ENCODE data around the gene SLC52A3.

Gene SLC52A3

GRCh38 chr20:764255-764654, 4.0 kb downstream of the SLC52A3 start:
- DNase-seq: no peak

DNA sequence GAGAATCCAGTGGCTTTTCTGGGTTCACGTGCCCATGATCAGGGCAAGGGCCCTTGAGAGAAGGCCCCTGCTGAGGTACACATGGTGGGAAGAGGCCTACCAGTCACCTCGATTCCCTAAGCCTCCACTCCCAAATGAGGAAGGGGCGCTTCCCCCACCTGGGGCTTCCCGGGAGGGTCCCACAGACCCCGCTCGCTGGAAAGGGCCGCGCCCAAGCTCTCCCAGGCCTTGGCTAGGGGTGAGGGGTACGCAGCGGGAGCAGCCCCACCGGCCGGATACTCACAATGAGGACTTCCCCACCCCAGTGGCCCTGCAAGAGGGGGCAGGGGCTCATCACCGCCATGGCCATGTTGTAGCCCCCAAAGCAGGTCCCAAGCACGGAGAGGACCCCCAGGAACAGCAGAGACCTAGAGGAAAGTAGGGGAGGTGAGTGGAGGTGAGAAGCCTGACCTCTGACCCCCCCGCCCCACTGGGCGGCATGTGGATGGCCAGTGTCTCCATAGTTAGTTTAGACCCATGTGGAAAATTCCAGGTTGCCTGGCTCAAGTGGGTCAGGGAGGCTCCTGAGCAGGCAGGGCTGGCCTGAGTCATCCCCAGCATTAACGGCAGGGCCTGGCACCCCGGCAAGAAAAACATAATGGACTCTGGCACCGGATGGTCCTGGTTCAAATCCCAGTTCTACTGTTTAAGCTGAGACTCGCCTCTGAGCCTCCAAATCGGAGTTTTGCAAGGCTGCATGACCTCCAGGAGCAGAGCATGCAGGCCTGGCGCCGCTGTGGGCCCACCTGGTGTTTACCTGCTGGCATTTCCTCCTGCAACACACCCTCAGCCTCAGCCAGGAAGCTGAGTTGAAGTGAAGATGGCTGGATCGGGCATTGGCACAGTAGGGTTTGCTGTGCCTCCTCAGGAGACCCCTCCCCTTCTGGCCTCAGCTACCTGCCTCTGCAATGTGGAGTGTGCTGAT, 6.6 kb downstream of the SLC52A3 start:
- no peak for DNase-seq

GRCh38 chr20:760751-761417, 7.4 kb downstream of the SLC52A3 start:
- no peak for DNase-seq

- DNase-seq: no peak
Measured at GRCh38 chr20:757506-757905, 10.8 kb downstream of the SLC52A3 start.

GRCh38 chr20:755941-756340, 12.4 kb downstream of the SLC52A3 start:
- DNase-seq: no peak

GRCh38 chr20:754904-755303, 13.4 kb downstream of the SLC52A3 start:
- no peak for DNase-seq

DNA sequence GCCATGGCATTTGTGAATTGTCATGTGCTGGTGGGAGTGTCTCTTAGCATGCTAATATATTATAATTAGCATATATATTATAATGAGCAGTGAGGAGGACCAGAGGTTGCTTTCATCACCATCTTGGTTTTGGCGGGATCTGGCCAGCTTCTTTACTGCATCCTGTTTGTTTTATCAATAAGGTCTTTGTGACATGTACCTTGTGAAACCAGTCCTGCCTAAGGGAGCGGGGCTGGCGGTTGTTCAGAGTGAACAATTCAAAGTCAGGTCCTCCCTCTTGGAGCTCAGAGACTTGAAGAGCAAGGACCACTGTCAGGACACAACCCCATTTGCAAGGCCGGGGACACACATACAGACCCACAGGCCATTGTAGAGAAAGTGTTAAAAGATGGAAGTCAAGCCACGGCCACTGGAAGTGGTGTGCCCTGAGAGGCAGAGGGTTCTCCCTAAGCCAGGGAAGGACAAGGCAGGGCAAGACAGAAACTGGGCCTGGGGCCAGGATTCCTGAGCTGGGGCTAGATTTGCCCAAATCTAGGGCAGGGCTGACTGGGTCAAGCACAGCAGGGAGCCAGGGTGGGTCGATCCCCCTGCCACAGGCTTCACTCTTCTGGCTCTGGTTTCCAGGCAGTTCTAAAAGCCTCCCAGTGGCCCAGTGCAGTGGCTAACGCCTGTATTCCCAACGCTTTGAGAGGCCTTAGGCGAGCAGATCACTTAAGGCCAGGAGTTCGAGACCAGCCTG, 14.2 kb downstream of the SLC52A3 start:
- no peak for DNase-seq

GRCh38 chr20:753136-753535, 15.2 kb downstream of the SLC52A3 start:
- DNase-seq: no peak

- DNase-seq: no peak
Measured at GRCh38 chr20:752291-752690, 16.0 kb downstream of the SLC52A3 start.

DNA sequence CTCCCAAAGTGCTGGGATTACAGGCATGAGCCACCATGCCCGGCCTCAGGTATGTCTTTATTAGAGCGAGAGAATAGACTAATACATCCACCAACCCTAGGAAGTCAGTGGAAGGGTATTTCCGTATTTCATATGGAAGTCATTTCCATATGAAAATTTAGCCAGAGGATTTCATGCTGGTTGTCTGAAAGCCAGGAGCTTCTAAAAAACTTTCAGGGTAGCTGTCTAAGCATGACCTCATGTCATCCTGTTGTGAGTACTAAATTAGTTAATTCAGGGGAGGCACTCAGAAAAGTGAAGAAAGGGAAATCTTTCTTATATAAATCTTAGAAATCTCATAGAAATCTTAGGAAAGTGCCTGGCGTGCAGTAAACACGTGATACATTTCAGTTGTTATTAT, 16.5 kb downstream of the SLC52A3 start:
- DNase-seq: no peak

DNA sequence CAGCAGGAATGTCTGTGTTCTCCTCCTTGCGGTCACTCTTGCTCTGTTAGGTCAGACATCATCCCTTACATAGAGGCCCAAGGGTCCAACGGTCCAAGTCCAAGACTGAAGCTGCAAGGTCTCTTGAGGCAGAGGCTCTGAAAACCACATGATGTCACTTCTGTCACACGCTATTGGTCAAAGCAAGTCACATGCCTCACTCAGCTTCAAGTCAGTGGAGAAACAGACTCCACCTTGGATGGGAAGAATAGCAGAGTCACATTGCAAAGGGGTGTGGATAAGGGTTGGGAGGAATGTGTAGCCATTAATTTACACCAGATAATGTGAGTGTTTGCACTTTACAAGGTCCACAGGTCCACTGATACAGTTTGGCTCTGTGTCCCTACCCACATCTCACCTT, 17.5 kb downstream of the SLC52A3 start:
- DNase-seq: no peak

DNA sequence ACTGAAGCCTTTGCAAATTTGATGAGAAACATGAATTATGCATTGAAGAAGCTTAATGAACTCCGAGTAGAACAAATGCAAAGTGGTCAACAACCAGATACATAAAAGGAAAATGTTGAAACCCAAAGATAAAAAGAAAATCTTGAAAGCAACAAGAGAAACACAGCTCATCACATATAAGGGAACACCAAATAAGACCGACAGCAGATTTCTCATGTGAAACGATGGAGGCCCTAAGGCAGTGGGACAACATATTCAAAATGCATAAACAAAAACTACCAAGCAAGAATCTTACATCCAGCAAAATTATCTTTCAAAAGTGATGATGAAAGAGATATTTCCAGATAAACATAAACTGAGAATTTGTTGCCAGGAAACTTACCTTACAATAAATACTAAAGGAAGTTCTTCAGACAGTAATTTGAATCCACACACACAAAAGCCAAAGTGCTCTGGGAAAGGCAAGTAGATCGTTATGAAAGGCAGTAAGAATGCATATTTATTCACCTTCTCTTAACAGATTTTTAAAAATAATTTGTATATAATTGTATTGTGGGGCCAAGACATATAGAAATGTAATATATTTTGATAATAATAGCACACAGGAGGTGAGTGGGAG, 22.5 kb downstream of the SLC52A3 start:
- DNase-seq: no peak

DNA sequence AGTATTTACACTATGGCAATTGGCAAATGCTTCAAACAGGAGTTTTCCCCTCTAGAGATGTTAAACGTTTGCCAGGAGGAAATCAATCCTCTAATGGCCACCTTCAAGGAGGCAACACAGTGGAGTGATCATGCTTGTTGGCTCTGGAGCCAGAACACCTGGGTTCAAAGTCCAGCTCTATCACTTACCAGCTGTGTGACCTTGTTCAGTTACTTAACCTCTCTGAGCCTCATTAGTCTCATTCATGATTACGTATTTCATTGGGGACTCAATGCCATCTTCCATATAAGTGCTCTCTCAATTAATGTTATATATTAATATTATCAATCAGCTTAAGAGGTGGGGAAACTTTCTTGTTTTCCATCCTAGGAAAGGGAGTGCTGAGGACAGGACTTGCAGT, 26.1 kb downstream of the SLC52A3 start:
- DNase-seq: no peak

DNA sequence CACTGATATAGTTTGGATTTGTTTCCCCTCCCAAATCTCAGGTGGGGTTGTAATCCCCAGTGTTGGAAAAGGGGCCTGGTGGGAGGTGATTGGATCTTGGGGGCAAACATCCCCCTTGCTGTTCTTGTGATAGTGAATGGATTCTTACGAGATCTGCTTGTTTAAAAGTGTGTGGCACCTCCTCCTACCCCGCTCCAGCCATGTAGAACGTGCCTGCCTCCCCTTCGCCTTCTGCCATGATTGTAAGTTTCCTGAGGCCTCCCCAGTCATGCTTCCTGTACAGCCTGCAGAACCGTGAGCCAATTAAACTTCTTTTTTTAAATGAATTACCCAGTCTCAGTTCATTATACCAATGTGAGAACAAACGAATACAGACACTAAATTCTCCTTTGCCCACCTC, 26.7 kb downstream of the SLC52A3 start:
- no peak for DNase-seq

- DNase-seq: no peak
Measured at GRCh38 chr20:740162-740561, 28.1 kb downstream of the SLC52A3 start.

DNA sequence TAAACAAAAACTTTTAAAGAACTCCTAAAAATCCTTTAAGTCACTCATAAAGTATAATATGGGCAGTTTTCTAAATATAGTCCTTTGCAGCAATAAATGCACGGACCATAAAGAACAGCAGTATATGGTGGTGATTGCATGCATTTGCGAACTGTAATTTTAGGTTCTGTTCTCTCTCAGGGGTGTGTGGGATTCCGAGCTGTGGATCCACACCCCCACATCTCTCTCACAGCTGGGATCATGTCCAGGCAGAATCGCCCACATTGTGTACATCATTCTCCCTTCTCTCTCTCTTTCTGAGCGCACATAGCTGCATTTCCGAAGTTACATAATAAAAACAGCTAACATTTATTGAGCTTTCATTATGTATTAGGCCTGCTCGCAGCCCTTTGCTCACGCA, 28.6 kb downstream of the SLC52A3 start:
- DNase-seq: no peak

- DNase-seq: no peak
Measured at GRCh38 chr20:733861-734260, 34.4 kb downstream of the SLC52A3 start.

GRCh38 chr20:732727-733126, 35.6 kb downstream of the SLC52A3 start:
- DNase-seq: no peak

DNA sequence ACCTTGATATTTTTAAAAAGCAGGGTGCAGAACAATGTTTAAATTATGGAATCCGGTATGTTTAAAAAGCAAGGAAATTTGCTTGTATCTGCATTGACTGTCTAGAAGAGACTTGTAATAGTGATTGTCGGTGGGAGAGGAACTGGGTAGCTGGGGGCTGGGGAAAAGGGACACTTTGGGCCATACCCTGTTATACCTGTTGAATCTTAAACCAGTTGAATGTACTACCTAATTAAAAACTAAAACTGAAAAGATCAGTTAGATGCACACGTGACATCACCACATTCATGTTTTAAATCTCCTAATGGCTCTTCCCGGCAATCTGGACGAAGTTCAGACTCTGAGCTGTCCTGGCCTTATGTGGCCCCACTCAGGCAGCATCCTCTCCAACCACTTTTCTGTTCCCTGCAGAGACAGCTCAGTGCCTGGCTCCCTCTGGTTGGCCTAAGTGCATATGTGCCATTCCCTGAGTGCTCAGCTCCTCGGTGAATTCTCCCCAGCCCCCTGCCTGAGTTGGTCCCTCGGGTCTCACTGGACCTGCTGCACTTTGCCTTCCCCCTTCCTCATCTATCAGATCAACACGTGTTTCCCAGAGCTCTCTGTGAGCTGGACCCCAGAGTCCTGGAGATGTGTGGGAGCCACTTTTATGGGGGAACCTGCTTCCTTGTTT, 36.3 kb downstream of the SLC52A3 start:
- DNase-seq: no peak

DNA sequence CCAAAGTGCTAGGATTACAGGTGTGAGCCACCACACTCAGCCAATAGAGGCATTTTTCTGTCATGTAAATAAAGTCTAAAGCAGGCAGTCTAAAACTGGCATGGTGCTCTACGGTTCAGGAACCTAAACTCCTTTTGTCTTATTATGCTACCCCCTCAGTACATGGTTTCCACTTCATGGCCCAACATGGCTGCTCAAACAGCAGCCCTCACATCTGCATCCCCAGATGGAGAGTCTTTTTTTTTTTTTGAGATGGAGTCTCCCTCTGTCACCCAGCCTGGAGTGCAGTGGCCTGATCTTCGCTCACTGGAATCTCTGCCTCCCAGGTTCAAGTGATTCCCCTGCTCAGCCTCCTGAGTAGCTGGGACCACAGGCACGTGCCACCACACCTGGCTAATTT, 38.3 kb downstream of the SLC52A3 start:
- DNase-seq: no peak

DNA sequence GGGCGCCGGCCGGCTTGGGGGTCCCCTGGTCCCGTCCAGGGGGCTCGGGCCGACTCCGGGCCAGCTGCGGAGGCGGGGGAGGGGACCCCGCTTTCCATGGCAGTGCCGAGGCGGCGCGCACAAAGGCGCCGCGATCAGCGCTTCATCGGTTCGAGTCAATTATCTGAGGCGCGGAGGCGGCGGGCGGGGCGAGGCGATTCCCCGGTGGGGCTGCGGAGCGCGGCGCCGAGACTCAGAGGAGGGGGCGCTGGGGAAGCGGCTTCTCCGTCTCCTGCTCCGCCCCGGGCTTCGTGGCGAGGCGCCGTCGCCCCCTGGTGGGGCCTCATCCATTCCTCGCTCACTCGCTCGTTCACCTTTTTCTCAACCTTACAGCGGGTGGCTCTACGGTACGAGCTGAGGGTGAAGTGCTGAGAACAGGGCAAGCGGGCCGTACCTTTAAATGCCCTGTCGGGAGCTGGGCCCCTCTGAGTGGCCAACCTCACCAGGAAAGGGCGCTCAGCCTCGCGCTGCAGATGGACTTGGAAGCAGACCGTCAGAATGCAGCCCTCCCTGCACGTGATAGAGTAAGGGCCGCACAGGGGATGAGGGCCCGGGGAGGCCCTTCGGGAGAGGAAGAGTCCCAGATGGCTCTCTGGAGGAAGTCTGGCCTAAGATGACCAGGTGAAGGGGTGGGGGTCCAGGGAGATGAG, 39.9 kb downstream of the SLC52A3 start:
- DNase-seq: peak; percentile 15

DNA sequence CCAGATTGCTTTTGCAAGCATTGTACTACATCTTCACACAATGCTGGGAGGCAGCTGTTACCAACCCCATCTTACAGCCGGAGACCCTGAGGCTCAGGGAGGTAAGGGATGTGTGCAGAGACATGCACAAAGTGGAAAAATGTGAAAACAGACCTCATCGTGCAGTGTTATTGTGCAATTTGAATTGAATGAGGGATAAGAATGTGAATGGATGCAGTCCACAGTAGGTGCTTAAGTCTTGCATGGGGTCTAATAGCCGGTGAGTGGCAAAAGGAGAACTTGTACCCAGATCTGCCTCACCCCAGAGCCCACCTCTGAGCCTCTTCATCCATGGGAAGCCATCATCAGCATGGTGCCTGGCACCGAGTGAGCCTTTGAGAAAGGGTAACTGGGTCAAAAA, 42.1 kb downstream of the SLC52A3 start:
- DNase-seq: no peak

Data from activated gamma-delta T cell treated with Interleukin-2 at 50 U/mL for 16 hours (primary cell).